GM21515 (cell line): ENCODE measurements around the gene SUGCT.
"Not testable (repeated sequence)": the region's sequence is repeated elsewhere in the genome, so short reads cannot be mapped to it uniquely, and the experiment has no call there.

ENCODE experiments used
- ATAC-seq: cut with Tn5 transposase; IDR thresholded peaks from one replicate; pipeline ENCODE4 v1.9.1; 2021; ENCODE audit not compliant: unreplicated experiment

Gene SUGCT

DNA sequence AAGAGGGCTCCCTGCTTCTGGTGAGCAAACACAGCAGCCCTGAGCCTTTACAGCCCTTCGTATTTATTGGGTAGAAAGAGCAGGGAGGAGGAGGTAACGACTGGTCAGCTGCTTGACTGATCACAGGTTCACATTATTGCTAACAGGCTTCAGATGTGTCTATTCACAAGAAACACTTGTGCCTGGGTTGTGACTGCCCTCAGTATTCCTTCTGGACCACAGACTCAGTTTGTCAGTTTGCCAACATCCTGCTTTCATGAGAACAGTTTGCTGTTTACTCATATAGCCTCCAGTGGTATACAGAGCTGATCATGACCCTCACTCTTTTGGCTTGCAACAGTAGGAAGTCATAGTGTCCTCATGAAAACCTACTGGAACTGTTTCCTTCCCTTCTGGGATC lies 467.5 kb downstream of the SUGCT start:
- not testable (repeated sequence) for ATAC-seq

GRCh38 chr7:40604601-40605438 lies 470.0 kb downstream of the SUGCT start:
- peak; percentile 72 for ATAC-seq

GRCh38 chr7:40608321-40609075 lies 473.7 kb downstream of the SUGCT start:
- ATAC-seq: no peak

DNA sequence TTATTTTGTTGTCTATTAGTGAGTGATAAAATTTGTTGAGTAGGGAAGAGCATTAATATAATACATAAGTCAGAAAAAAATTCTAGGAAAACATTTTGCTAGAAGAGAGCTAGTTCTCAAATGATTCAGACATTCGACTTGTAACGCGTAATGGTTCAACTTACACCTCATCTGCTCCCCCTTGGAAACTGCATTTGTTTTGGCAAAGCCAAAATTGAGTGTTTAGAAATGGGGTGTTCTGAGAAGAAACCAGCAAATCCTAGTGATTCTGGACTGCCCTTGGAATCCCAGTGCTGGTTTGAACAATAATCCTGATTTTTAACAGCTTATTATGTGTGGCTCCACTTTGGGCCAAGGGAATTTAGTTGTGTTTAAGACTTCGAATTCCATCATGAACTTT lies 475.7 kb downstream of the SUGCT start:
- ATAC-seq: no peak

DNA sequence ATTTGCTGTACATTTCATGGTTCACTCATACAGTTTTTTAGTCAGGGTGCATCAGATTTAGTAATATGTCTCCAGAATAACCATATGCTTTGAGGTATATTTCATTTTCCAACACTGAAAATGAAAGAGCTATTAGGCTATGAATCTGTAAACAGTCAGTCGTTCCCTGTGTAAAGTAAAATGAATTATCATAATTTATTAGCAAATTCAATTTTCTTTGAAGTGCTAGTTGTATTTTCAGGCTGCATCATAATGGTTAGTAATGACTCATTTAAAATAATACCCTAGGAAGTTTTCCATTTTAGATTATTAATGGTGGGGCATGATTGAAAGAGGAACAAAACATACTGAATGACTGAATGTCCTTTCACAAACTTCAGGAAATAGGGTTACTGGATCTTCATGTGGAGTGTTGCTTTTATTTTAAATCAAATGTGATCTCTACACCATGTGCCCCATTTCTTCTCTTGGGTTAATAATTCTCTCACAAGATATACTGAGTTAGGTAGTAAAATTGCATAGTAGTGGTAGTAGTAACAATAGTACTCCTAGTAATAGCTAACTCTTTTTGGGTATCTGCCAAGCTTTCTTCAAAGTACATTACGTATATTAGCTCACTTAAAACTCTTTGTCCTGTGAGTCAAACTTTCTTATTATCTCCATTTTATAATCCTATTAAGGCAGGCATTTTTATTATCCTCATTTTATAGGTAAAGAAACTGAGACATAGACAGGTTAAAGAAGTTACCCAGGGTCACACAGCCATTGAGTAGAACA lies 476.5 kb downstream of the SUGCT start:
- no peak for ATAC-seq

DNA sequence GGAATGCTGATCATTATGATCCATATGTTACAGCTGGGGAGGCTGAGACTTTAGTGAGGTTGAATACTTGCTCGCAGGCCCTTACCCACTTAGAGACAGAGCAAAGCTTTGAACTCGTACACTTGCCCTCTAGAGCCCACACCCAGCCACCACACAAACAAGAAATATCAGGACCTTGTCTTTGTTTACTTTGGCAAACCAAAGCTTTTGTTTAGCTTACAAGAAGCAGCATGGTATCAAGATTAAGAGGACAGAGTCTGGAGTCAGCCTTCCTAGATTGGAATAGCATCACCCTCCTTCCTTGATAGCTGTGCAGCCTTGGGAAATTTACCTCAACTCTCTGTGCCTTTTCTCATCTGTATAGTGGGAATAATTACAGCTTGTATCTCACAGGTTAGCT lies 477.5 kb downstream of the SUGCT start:
- no peak for ATAC-seq

- no peak for ATAC-seq
Observed at GRCh38 chr7:40619647-40620046, 484.8 kb downstream of the SUGCT start.

- no peak for ATAC-seq
Observed at GRCh38 chr7:40621592-40621998, 486.8 kb downstream of the SUGCT start.

- ATAC-seq: no peak
Observed at GRCh38 chr7:40622941-40623501, 488.2 kb downstream of the SUGCT start.

GRCh38 chr7:40623863-40624262 lies 489.1 kb downstream of the SUGCT start:
- no peak for ATAC-seq

- ATAC-seq: not testable (repeated sequence)
Observed at GRCh38 chr7:40627361-40627760, 492.6 kb downstream of the SUGCT start.

DNA sequence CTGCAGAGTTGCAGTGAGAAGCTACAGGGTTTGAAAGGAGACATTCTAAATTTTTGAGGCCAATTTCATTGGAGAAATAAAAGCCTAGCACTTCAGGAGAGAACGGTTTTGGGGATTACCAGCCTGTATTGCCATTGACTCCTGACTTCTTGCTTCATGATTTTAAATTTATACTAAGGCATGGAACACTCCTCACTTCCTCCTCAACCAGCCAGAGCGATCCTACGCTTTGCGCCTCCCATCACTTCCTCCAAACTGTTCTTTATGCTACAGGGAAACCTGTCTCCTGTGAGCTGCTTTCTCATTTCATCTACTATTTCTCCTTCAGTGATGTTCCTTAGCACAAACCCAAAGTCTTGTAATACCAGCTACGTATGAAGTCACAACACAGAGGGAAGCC lies 495.1 kb downstream of the SUGCT start:
- no peak for ATAC-seq

- no peak for ATAC-seq
Observed at GRCh38 chr7:40634118-40634517, 499.3 kb downstream of the SUGCT start.

DNA sequence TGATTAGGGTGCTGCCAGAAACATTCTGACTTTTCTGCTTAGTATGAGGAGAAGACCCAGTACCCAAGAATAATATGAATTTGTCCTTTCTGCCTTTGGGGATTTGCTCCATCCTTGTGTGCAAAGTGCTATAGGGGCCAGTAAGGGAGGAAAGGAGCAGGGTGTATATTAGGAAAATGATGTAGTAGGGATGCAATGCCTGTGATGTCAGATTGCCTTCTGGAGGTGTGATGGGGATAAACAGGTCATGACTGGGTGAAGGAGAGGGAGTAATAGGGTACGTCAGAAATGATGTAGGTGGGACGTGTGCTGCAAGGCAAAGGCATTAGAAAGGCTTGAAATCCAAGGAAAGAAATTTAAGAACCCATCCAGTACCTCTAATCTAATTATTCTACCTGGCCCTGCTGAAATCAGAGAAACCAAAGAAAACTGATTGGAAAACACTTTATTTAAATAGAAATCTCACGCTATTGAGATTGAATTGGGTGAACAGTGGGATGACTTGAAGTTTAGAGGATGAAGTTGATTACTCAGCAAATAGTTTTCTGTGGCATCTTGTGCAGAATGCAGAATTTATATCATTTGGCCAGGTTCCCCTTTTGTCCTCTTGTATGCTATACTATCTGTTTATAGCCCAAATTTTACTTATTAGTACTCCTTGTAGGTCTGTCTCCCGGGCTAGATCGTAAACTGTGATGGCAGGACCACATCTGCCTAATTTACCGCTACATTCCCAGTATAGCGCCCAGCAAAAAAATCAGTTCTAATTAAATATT lies 503.9 kb downstream of the SUGCT start:
- ATAC-seq: no peak

DNA sequence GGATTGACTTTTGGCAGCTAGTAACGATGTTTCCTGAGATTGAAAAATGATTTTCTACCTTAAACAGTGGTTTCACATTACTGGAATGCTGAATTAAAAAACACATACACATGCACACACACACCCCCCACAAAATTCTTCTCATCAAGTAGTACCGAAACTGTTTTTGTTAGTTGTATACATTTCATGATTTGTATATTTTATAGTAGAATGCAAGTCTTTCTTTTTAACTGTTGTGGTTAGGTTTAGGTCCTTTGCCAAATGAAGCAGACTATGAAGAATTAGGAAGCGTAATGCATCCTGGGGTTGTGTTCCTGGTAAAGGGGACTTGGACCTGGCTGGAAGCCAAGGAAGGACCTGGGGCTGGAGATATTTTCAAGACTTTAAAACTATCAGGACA lies 505.8 kb downstream of the SUGCT start:
- no peak for ATAC-seq

GRCh38 chr7:40641701-40642100 lies 506.9 kb downstream of the SUGCT start:
- no peak for ATAC-seq

- ATAC-seq: no peak
Observed at GRCh38 chr7:40643664-40644063, 508.9 kb downstream of the SUGCT start.

DNA sequence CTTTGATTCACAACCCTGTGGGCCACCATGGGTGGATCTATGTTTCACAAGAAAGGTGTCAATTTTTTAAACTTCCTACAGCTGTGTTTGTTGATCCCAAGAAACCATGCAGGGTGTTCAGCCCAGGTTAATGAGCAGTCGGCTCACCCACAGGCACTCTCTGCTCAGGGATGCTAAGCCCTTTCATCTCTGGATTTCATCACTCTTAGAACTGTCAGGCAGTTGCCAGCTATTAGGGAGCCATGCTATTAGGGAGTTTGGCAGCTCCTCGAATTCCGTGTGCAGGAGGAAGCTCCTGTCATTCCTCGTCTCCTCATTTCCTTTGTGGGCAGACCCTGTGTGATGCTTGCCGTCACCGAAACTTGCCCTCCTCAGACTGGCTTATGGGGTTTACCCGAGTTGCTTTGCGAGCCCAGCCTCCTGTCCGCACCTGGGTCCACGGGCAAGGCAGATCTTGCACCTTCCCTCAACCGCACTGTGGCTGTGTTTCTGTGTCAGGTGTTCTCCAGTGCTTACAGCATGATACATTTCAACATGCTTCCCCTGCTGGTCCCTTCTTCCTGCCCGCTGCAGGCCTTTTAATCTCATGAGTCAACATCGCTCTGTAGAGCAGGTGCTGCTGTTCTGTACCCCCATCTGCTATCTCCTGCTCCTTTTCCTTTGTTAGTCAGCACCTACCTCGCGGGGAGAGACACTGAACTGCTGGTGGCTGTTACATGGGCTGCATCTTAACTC lies 509.8 kb downstream of the SUGCT start:
- no peak for ATAC-seq

DNA sequence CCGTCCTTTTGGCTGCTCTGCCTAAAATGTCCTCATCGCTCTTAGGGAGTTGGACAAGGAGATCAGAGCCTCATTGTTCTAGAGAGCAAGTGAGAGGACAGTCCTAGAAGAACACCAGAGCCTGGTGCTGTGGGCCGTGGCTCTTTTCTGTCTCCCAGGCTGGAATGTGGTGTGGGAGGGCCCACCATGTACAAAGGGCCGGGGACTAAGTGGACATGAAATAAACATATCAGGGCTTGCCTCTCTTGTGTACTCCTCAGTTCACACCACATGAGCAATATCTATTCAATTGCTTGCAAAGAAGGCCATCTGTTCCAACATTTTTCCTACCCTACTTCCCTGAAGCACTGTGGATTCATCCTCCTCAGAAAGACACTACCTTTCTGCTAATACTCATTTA lies 510.4 kb downstream of the SUGCT start:
- ATAC-seq: no peak

- ATAC-seq: no peak
Observed at GRCh38 chr7:40646717-40647116, 511.9 kb downstream of the SUGCT start.
